HCT116 (cell line): ENCODE measurements around the gene TSPOAP1. TPM values are rescaled to one million over a fixed set of nuclear protein-coding genes. Genes with fewer than 3 reads are reported as not detected.
A peak's percentile ranks its signal among the peaks of the same experiment; 100 is the strongest.

Source experiments
- ATAC-seq: fragments of 200-7000 bp; cut with Tn5 transposase; 2 replicates; pipeline ENCODE4 v1.9.1; 2020; ENCODE audit warnings: mild to moderate bottlenecking, moderate library complexity
- BruUV-seq: library from RNA; stranded (reverse); fragments of 400-500 nt; replicated peaks from 2 replicates; lab custom pipeline; 2021; lab: Mats Ljungman, UMichigan
- CTCF ChIA-PET: fragments of 300-600 bp; sonication (Branson Sonifier 250); formaldehyde crosslinking; loops from one replicate; lab custom pipeline; 2021; ENCODE audit warnings: antibody characterized with exemption; lab: Charles Lee
- POLR2A ChIA-PET: fragments of 300-600, 350-600 bp; sonication (Branson Sonifier 250); formaldehyde crosslinking; loops from one replicate; lab custom pipeline; 2021; ENCODE audit warnings: antibody characterized with exemption; lab: Charles Lee
- RAD21 ChIA-PET, 2 experiments: fragments of 300-600 bp; sonication (Branson Sonifier 250); formaldehyde crosslinking; loops; one replicate each; lab custom pipeline; 2023; ENCODE audit warnings: low total read pairs in 2 of 2; ENCODE audit not compliant: uncharacterized antibody in 2 of 2, unreplicated experiment in 2 of 2, low non-redundant PET in 1 of 2; lab: Charles Lee
- DNase-seq: peaks from one replicate; pipeline ENCODE4 v3.0.0-alpha.2; 2010; ENCODE audit warnings: low read depth, low spot score
- H2AFZ ChIP-seq: fragments of 200-600 bp; shearing (Covaris generic), sonication (generic); 2 replicates; pipeline ENCODE4 v1.6.1; 2017; ENCODE audit warnings: low read depth, mixed run types, mixed read lengths, antibody characterized with exemption, low read length; ENCODE audit not compliant: poor library complexity, severe bottlenecking
- H3K27ac ChIP-seq: 2 replicates; pipeline ENCODE4 v1.5.1; 2012; ENCODE audit warnings: low read depth, low read length
- H3K27me3 ChIP-seq: fragments of 200-600 bp; sonication (generic); 2 replicates; pipeline ENCODE4 v1.6.1; 2016; ENCODE audit warnings: mixed run types, low read length, mixed read lengths; ENCODE audit not compliant: insufficient read depth
- H3K36me3 ChIP-seq, 2 experiments: fragments of 200-500 bp in 1 of 2; fragments of 200-600 bp in 1 of 2; sonication (Bioruptor generic) in 1 of 2; sonication (generic) in 1 of 2; 2 replicates each; pipeline versions ENCODE4 v1.5.1 to v1.6.1; 2014 to 2016; ENCODE audit warnings: low read length in 2 of 2, inconsistent platforms in 1 of 2, mixed read lengths in 1 of 2, mixed run types in 1 of 2; ENCODE audit not compliant: insufficient read depth in 2 of 2, control insufficient read depth in 1 of 2
- H3K4me1 ChIP-seq, 2 experiments: fragments of 200-600 bp in 1 of 2; sonication (generic) in 1 of 2; 2 replicates each; pipeline versions ENCODE4 v1.5.1 to v1.6.1; 2012 to 2017; ENCODE audit warnings: low read length in 2 of 2, inconsistent platforms in 1 of 2, mild to moderate bottlenecking in 1 of 2, mixed read lengths in 1 of 2, mixed run types in 1 of 2, moderate library complexity in 1 of 2; ENCODE audit not compliant: insufficient read depth in 2 of 2, control insufficient read depth in 1 of 2
- H3K4me2 ChIP-seq: fragments of 200-600 bp; sonication (generic); 2 replicates; pipeline ENCODE4 v1.6.1; 2017; ENCODE audit warnings: mixed run types, low read length, mixed read lengths
- H3K4me3 ChIP-seq, 2 experiments: fragments of 200-600 bp in 1 of 2; sonication (generic) in 1 of 2; replicated peaks in 1 of 2; 2 replicates each; pipeline ENCODE4 v1.5.1; 2011 to 2016; ENCODE audit warnings: low read length in 2 of 2, control low read depth in 1 of 2, low read depth in 1 of 2, mild to moderate bottlenecking in 1 of 2, mixed read lengths in 1 of 2, mixed run types in 1 of 2
- H3K79me2 ChIP-seq: fragments of 200-600 bp; sonication (generic); 2 replicates; pipeline ENCODE4 v1.6.1; 2017; ENCODE audit warnings: mild to moderate bottlenecking, mixed run types, low read length, moderate library complexity, mixed read lengths; ENCODE audit not compliant: insufficient read depth
- H3K9ac ChIP-seq: fragments of 200-600 bp; sonication (generic); 2 replicates; pipeline ENCODE4 v1.6.1; 2016; ENCODE audit warnings: low read length, mixed read lengths
- H3K9me2 ChIP-seq: fragments of 200-600 bp; sonication (generic), shearing (Covaris generic); 2 replicates; pipeline ENCODE4 v1.6.1; 2017; ENCODE audit warnings: mixed run types, mild to moderate bottlenecking, moderate library complexity; ENCODE audit not compliant: insufficient read depth
- H3K9me3 ChIP-seq, 2 experiments: fragments of 200-500 bp in 1 of 2; fragments of 200-600 bp in 1 of 2; sonication (Bioruptor generic) in 1 of 2; sonication (generic) in 1 of 2; 2 replicates each; pipeline ENCODE4 v1.6.1; 2014 to 2017; ENCODE audit warnings: low read length in 2 of 2, mixed read lengths in 2 of 2, inconsistent platforms in 1 of 2, low read depth in 1 of 2, mild to moderate bottlenecking in 1 of 2, mixed run types in 1 of 2, moderate library complexity in 1 of 2; ENCODE audit not compliant: control insufficient read depth in 1 of 2, insufficient read depth in 1 of 2
- H4K20me1 ChIP-seq: fragments of 200-600 bp; sonication (generic), shearing (Covaris generic); 2 replicates; pipeline ENCODE4 v1.6.1; 2017; ENCODE audit warnings: mixed run types, mild to moderate bottlenecking, moderate library complexity; ENCODE audit not compliant: insufficient read depth
- EZH2phosphoT487 ChIP-seq: fragments of 200-600 bp; IDR thresholded peaks from 2 replicates; pipeline ENCODE4 v1.6.1; 2018; ENCODE audit warnings: antibody characterized with exemption, borderline replicate concordance
- RAD21 ChIP-seq: IDR thresholded peaks from 2 replicates; pipeline ENCODE4 v1.6.1; 2012; ENCODE audit warnings: low read depth, mild to moderate bottlenecking
- intact Hi-C: fragments of 100-400 bp; cut with micrococcal nuclease; formaldehyde crosslinking; loops from 2 replicates; pipeline ENCODE4 v1.10.0; 2022
- total RNA-seq: library from RNA; stranded (reverse); gene quantifications from one replicate; pipeline ENCODE4 v1.2.1, GENCODE V29; 2021; ENCODE audit not compliant: unreplicated experiment
- TF ChIP-seq, protein P1 (sequence below), 3 experiments: fragments of 200-600 bp in 1 of 3; sonication (generic) in 1 of 3; IDR thresholded peaks in 2 of 3; conservative IDR thresholded peaks in 1 of 3; 2 replicates each; pipeline ENCODE4 v1.5.1; 2012 to 2017; ENCODE audit warnings: low read depth in 2 of 3, low read length in 2 of 3, antibody characterized with exemption in 1 of 3, borderline replicate concordance in 1 of 3, control low read depth in 1 of 3, mild to moderate bottlenecking in 1 of 3, mixed read lengths in 1 of 3, mixed run types in 1 of 3, moderate library complexity in 1 of 3; ENCODE audit not compliant: insufficient read depth in 1 of 3
- TF ChIP-seq, protein P2 (sequence below): IDR thresholded peaks from 2 replicates; pipeline ENCODE4 v1.6.1; 2012
- TF ChIP-seq, protein P3 (sequence below): IDR thresholded peaks from 2 replicates; pipeline ENCODE4 v1.6.1; 2012; ENCODE audit warnings: low read depth

The TSPOAP1 gene
- total RNA-seq, 1 experiment from 2014 or later: 0.27 TPM

DNA sequence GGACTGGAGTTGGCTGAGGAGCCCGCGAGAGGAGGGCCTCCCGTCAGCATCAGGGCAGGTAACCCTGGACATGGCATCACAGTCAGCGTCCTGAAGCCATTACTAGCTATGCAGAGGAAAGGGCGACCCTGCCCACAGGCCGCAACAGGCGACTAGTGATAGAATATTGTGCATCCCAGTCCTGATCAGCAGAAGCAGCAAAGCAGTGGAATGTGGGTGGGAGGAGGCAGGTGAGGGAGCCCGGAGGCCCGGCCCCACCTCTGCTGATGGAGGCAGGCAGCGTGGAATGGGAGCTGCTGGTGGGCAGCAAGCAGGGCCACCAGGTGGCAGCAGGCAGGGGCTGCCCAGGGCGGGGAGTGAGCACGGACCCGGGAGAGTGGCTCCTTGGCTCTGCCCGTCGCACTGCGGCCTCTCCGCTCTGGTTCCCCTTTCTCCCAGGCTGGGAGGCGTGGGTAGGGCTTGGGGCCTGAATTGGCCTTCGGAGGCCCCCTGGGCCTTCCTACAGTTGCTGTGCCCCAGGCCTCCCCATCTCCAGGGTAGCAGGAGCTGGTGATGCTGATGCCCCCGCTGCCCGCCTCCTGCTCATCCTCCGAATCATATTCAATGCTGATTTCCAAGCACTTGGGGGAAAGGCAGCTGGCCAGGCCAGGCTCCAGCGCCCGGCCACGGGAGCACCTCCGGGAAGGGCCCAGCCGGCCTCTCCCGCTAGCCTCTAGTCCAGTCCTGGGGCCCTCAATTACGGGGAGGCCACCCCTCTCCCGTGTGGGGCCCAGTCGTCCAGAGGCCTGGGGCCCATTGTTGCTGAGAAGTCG, 20.2 kb downstream of the TSPOAP1 start:
- TF ChIP-seq, protein P1, sequence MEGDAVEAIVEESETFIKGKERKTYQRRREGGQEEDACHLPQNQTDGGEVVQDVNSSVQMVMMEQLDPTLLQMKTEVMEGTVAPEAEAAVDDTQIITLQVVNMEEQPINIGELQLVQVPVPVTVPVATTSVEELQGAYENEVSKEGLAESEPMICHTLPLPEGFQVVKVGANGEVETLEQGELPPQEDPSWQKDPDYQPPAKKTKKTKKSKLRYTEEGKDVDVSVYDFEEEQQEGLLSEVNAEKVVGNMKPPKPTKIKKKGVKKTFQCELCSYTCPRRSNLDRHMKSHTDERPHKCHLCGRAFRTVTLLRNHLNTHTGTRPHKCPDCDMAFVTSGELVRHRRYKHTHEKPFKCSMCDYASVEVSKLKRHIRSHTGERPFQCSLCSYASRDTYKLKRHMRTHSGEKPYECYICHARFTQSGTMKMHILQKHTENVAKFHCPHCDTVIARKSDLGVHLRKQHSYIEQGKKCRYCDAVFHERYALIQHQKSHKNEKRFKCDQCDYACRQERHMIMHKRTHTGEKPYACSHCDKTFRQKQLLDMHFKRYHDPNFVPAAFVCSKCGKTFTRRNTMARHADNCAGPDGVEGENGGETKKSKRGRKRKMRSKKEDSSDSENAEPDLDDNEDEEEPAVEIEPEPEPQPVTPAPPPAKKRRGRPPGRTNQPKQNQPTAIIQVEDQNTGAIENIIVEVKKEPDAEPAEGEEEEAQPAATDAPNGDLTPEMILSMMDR (IDR thresholded peaks at IDR 0.05 in 2 of 3, conservative IDR thresholded peaks at IDR 0.05 in 1 of 3; ENCODE audit: borderline replicate concordance in 1 of 3, insufficient read depth in 1 of 3, low read depth in 2 of 3, low read length in 2 of 3): peak; percentile 21 to 52 (median 50); a peak in 5 of 6 replicates
- TF ChIP-seq RAD21: peak; percentile 29; the same call in 1 of the 2 replicates
- TF ChIP-seq, protein P2, sequence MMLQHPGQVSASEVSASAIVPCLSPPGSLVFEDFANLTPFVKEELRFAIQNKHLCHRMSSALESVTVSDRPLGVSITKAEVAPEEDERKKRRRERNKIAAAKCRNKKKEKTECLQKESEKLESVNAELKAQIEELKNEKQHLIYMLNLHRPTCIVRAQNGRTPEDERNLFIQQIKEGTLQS: no peak
- no peak for TF ChIP-seq EZH2phosphoT487
- TF ChIP-seq, protein P3, sequence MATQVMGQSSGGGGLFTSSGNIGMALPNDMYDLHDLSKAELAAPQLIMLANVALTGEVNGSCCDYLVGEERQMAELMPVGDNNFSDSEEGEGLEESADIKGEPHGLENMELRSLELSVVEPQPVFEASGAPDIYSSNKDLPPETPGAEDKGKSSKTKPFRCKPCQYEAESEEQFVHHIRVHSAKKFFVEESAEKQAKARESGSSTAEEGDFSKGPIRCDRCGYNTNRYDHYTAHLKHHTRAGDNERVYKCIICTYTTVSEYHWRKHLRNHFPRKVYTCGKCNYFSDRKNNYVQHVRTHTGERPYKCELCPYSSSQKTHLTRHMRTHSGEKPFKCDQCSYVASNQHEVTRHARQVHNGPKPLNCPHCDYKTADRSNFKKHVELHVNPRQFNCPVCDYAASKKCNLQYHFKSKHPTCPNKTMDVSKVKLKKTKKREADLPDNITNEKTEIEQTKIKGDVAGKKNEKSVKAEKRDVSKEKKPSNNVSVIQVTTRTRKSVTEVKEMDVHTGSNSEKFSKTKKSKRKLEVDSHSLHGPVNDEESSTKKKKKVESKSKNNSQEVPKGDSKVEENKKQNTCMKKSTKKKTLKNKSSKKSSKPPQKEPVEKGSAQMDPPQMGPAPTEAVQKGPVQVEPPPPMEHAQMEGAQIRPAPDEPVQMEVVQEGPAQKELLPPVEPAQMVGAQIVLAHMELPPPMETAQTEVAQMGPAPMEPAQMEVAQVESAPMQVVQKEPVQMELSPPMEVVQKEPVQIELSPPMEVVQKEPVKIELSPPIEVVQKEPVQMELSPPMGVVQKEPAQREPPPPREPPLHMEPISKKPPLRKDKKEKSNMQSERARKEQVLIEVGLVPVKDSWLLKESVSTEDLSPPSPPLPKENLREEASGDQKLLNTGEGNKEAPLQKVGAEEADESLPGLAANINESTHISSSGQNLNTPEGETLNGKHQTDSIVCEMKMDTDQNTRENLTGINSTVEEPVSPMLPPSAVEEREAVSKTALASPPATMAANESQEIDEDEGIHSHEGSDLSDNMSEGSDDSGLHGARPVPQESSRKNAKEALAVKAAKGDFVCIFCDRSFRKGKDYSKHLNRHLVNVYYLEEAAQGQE: no peak
- H3K4me3 ChIP-seq: no peak overlapping the region
- no peaks in the 10 kb centered on the region for H3K9me3 ChIP-seq
- BruUV-seq: no TSS peak
- no peak overlapping the region for H3K27ac ChIP-seq
- H3K9ac ChIP-seq: no peak overlapping the region
- H4K20me1 ChIP-seq: no peaks in the 10 kb centered on the region
- H3K4me2 ChIP-seq: no peak overlapping the region
- intact Hi-C loops: no loop called here
- H3K4me1 ChIP-seq: peaks cover 0 to 9% of the 10 kb centered on the region in 2 experiments; a peak in 2 of 4 replicates
- H2AFZ ChIP-seq: no peak overlapping the region
- no peak for DNase-seq
- H3K36me3 ChIP-seq: no peaks in the 10 kb centered on the region
- no peaks in the 10 kb centered on the region for H3K9me2 ChIP-seq
- ChIA-PET RAD21 (no interaction called here), POLR2A (interaction anchor here (1.4 kb wide), 1 partner anchor 323 kb away, joined by 3 read pairs; no protein-coding TSS in a partner anchor), CTCF (interaction anchor here (1.1 to 2.3 kb wide), 3 partner anchors 9 to 139 kb away, joined by 4 to 13 read pairs (median 4); no protein-coding TSS in a partner anchor)
- peak; percentile 61 for ATAC-seq
- no peaks in the 10 kb centered on the region for H3K79me2 ChIP-seq
- no peaks in the 10 kb centered on the region for H3K27me3 ChIP-seq
